Nephron progenitor cell (in vitro differentiated cells): Measurements from ENCODE around the gene WDR53.
"Not testable (repeated sequence)": the region's sequence is repeated elsewhere in the genome, so short reads cannot be mapped to it uniquely, and the experiment has no call there.

Experiments
- DNase-seq: peaks from one replicate; pipeline ENCODE4 v3.0.0; 2021
- H3K27ac Mint-ChIP-seq: 2 replicates; pipeline ENCODE4 v1.8.0; 2021; ENCODE audit warnings: mild to moderate bottlenecking, moderate library complexity, mixed read lengths
- H3K27me3 Mint-ChIP-seq: 2 replicates; pipeline ENCODE4 v1.8.0; 2021; ENCODE audit warnings: mild to moderate bottlenecking, low read depth, mixed read lengths; ENCODE audit not compliant: poor library complexity
- H3K36me3 Mint-ChIP-seq: 2 replicates; pipeline ENCODE4 v1.8.0; 2021; ENCODE audit warnings: low read depth, mixed read lengths
- H3K4me1 Mint-ChIP-seq: 2 replicates; pipeline ENCODE4 v1.8.0; 2021; ENCODE audit warnings: mixed read lengths
- H3K4me3 Mint-ChIP-seq: 2 replicates; pipeline ENCODE4 v1.8.0; 2021; ENCODE audit warnings: mild to moderate bottlenecking, moderate library complexity, mixed read lengths
- H3K9me3 Mint-ChIP-seq: 2 replicates; pipeline ENCODE4 v1.8.0; 2021; ENCODE audit warnings: mild to moderate bottlenecking, moderate library complexity, mixed read lengths
- TF ChIP-seq, protein P1 (sequence below): fragments of 200-600 bp; sonication (generic); IDR thresholded peaks from 2 replicates; pipeline ENCODE4 v1.5.0; 2021; ENCODE audit warnings: antibody characterized with exemption

WDR53 gene

DNA sequence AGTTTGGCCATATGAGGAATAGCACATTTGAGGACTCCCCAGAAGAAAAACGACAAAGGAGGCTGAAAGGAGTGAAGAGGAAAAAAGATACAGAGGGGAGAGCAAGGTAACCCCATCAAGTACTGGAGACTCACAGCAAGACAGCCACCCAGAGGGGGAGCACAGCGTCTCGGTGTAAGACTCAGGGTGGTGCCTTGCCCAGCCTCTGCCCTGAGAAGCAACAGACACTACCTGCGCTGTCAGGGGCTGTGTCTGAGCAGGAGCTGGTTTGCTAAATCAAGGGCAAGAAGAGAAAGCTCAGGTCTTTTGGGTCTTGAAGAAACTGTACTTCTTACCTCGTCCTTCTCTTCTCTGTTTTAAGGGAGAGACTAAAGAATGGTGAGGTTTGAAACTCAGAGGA, 28.0 kb upstream of the WDR53 start:
- Mint-ChIP-seq H3K4me3 (no peak overlapping the region), H3K27ac (no peak overlapping the region), H3K36me3 (no peaks in the 10 kb centered on the region), H3K9me3 (no peaks in the 10 kb centered on the region), H3K27me3 (peaks cover 12% of the 10 kb centered on the region), H3K4me1 (peaks cover 13% of the 10 kb centered on the region)
- TF ChIP-seq, protein P1, sequence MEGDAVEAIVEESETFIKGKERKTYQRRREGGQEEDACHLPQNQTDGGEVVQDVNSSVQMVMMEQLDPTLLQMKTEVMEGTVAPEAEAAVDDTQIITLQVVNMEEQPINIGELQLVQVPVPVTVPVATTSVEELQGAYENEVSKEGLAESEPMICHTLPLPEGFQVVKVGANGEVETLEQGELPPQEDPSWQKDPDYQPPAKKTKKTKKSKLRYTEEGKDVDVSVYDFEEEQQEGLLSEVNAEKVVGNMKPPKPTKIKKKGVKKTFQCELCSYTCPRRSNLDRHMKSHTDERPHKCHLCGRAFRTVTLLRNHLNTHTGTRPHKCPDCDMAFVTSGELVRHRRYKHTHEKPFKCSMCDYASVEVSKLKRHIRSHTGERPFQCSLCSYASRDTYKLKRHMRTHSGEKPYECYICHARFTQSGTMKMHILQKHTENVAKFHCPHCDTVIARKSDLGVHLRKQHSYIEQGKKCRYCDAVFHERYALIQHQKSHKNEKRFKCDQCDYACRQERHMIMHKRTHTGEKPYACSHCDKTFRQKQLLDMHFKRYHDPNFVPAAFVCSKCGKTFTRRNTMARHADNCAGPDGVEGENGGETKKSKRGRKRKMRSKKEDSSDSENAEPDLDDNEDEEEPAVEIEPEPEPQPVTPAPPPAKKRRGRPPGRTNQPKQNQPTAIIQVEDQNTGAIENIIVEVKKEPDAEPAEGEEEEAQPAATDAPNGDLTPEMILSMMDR: no peak
- DNase-seq: no peak

- no peak overlapping the region for H3K27ac Mint-ChIP-seq
- H3K9me3 Mint-ChIP-seq: no peaks in the 10 kb centered on the region
- H3K36me3 Mint-ChIP-seq: peaks cover 8% of the 10 kb centered on the region
- TF ChIP-seq, protein P1: no peak
- DNase-seq: no peak
- peaks cover 9% of the 10 kb centered on the region for H3K4me1 Mint-ChIP-seq
- peaks cover 9% of the 10 kb centered on the region for H3K27me3 Mint-ChIP-seq
- no peak overlapping the region for H3K4me3 Mint-ChIP-seq
These were observed 21.9 kb upstream of the WDR53 start for GRCh38 chr3:196590279-196590678.

GRCh38 chr3:196585044-196585757, 16.8 kb upstream of the WDR53 start:
- DNase-seq: no peak
- Mint-ChIP-seq H3K9me3 (no peaks in the 10 kb centered on the region), H3K4me1 (peaks cover 9% of the 10 kb centered on the region), H3K36me3 (peaks cover 42% of the 10 kb centered on the region), H3K4me3 (no peak overlapping the region), H3K27ac (no peak overlapping the region), H3K27me3 (no peaks in the 10 kb centered on the region)
- TF ChIP-seq, protein P1: no peak

- H3K4me3 Mint-ChIP-seq: no peak overlapping the region
- TF ChIP-seq, protein P1: no peak
- H3K4me1 Mint-ChIP-seq: peaks cover 25% of the 10 kb centered on the region
- DNase-seq: no peak
- H3K36me3 Mint-ChIP-seq: no peaks in the 10 kb centered on the region
- H3K27ac Mint-ChIP-seq: no peak overlapping the region
- H3K9me3 Mint-ChIP-seq: no peaks in the 10 kb centered on the region
- peaks cover 4% of the 10 kb centered on the region for H3K27me3 Mint-ChIP-seq
These were observed 4.0 kb upstream of the WDR53 start for GRCh38 chr3:196572389-196572788.

GRCh38 chr3:196570332-196570731, 2.0 kb upstream of the WDR53 start:
- Mint-ChIP-seq H3K4me3 (peak overlapping the region; percentile 98), H3K4me1 (peaks cover 32% of the 10 kb centered on the region)
- not testable (repeated sequence) for DNase-seq, H3K9me3 Mint-ChIP-seq, H3K27ac Mint-ChIP-seq, H3K27me3 Mint-ChIP-seq, H3K36me3 Mint-ChIP-seq

DNA sequence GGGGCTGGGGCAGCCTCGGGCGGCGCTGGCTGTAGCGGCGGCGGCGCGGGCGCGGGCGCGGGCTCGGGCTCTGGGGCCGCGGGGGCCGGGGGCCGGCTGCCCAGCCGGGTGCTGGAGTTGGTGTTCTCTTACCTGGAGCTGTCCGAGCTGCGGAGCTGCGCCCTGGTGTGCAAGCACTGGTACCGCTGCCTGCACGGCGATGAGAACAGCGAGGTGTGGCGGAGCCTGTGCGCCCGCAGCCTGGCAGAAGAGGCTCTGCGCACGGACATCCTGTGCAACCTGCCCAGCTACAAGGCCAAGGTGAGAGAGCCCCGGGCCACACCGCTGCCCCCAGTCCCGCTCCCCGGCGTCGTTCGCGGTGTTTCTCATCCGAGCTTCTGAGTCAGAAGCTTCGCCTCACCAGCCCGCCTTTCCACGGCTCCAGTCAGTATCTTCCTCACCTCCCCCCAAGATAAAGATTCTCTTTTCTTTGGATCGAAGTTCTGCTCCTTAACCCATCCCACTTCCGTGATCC, 706 bp upstream of the WDR53 start:
- H3K9me3 Mint-ChIP-seq: no peaks in the 10 kb centered on the region
- no peak for DNase-seq
- H3K4me3 Mint-ChIP-seq: peak overlapping the region; percentile 98
- no peaks in the 10 kb centered on the region for H3K36me3 Mint-ChIP-seq
- peaks cover 26% of the 10 kb centered on the region for H3K4me1 Mint-ChIP-seq
- TF ChIP-seq, protein P1: no peak
- H3K27me3 Mint-ChIP-seq: peaks cover 4% of the 10 kb centered on the region
- H3K27ac Mint-ChIP-seq: peak overlapping the region; percentile 70
